CD4-positive, alpha-beta T cell (primary cell): ENCODE results near the gene ACAD9. TPM values are rescaled to one million over a fixed set of nuclear protein-coding genes. Genes with fewer than 3 reads are reported as not detected.

ENCODE experiments used
- ATAC-seq: fragments of 200-7000 bp; cut with Tn5 transposase; one replicate; pipeline ENCODE4 v1.10.0; 2022; ENCODE audit warnings: mild to moderate bottlenecking; ENCODE audit not compliant: poor library complexity
- CTCF ChIA-PET: fragments of 350-600 bp; sonication (Branson Sonifier 250); formaldehyde crosslinking; loops from one replicate; lab custom pipeline; 2021; ENCODE audit warnings: antibody characterized with exemption, inconsistent platforms; lab: Charles Lee
- POLR2A ChIA-PET: fragments of 350-600 bp; sonication (Branson Sonifier 250); formaldehyde crosslinking; loops from one replicate; lab custom pipeline; 2021; ENCODE audit warnings: antibody characterized with exemption, inconsistent platforms; lab: Charles Lee
- DNase-seq, 14 experiments: peaks; one replicate each; pipeline ENCODE4 v3.0.0-alpha.2; 2013 to 2020; ENCODE audit warnings: mixed read lengths in 2 of 14
- H3K27ac ChIP-seq, 2 donors: one replicate each; pipeline versions ENCODE4 v1.5.1 to v1.7.0; 2013; ENCODE audit warnings: low read length in 2 of 2, low read depth in 1 of 2, mild to moderate bottlenecking in 1 of 2
- H3K27me3 ChIP-seq, 2 experiments: 1 replicate in 1 of 2; 2 replicates in 1 of 2; pipeline versions ENCODE4 v1.6.1 to v1.7.0; 2013; ENCODE audit warnings: low read length in 2 of 2, control low read depth in 1 of 2, mild to moderate bottlenecking in 1 of 2, moderate library complexity in 1 of 2; ENCODE audit not compliant: insufficient read depth in 2 of 2, control insufficient read depth in 1 of 2
- H3K36me3 ChIP-seq: one replicate; pipeline ENCODE4 v1.6.1; 2013; ENCODE audit warnings: low read length, control low read depth; ENCODE audit not compliant: insufficient read depth
- H3K4me1 ChIP-seq: one replicate; pipeline ENCODE4 v1.6.1; 2013; ENCODE audit warnings: low read length, control low read depth; ENCODE audit not compliant: insufficient read depth
- H3K4me3 ChIP-seq: one replicate; pipeline ENCODE4 v1.5.1; 2013; ENCODE audit warnings: mild to moderate bottlenecking, low read length, moderate library complexity
- H3K9me3 ChIP-seq, 2 experiments: 1 replicate in 1 of 2; 2 replicates in 1 of 2; pipeline versions ENCODE4 v1.6.1 to v1.7.0; 2013; ENCODE audit warnings: low read length in 2 of 2, mild to moderate bottlenecking in 2 of 2, control low read depth in 1 of 2, moderate library complexity in 1 of 2; ENCODE audit not compliant: control insufficient read depth in 1 of 2, insufficient read depth in 1 of 2
- H3K27ac Mint-ChIP-seq: one replicate; pipeline ENCODE4 v1.8.0; 2020; ENCODE audit warnings: mixed read lengths
- H3K27me3 Mint-ChIP-seq: one replicate; pipeline ENCODE4 v1.8.0; 2021; ENCODE audit warnings: mixed read lengths
- H3K36me3 Mint-ChIP-seq: one replicate; pipeline ENCODE4 v1.8.0; 2021; ENCODE audit warnings: low read depth, mixed read lengths
- H3K4me1 Mint-ChIP-seq: one replicate; pipeline ENCODE4 v1.8.0; 2021; ENCODE audit warnings: low read depth, mixed read lengths
- H3K4me3 Mint-ChIP-seq: one replicate; pipeline ENCODE4 v1.8.0; 2020; ENCODE audit warnings: mild to moderate bottlenecking, mixed read lengths
- H3K9me3 Mint-ChIP-seq: one replicate; pipeline ENCODE4 v1.8.0; 2020; ENCODE audit warnings: mixed read lengths
- CTCF ChIP-seq: fragments of 200-600 bp; IDR thresholded peaks from one replicate; pipeline ENCODE4 v1.8.0; 2022; ENCODE audit warnings: antibody characterized with exemption, mild to moderate bottlenecking
- intact Hi-C, 2 experiments: fragments of 100-400 bp; cut with DNase I in 1 of 2; cut with micrococcal nuclease in 1 of 2; formaldehyde crosslinking; loops; one replicate each; pipeline versions ENCODE4 v1.15.1 to v1.9.0; 2023 to 2025; cut with DNase I, micrococcal nuclease
- total RNA-seq, 174 experiments: library from RNA in 2 of 174; stranded (reverse) in 2 of 174; gene quantifications; one replicate each; pipeline ENCODE4 v1.2.3 and lab custom pipeline; 2021 to 2026

The ACAD9 gene
- total RNA-seq, 2 experiments from 2014 or later = 64.8 to 71.6 TPM

GRCh38 chr3:128903501-128903900 lies 24.1 kb downstream of the ACAD9 start:
- no peak for TF ChIP-seq CTCF
- Histone ChIP-seq H3K4me1 (no peaks in the 10 kb centered on the region), H3K27me3 (no peaks in the 10 kb centered on the region), H3K9me3 (no peaks in the 10 kb centered on the region), H3K4me3 (no peak overlapping the region), H3K36me3 (peaks cover 94% of the 10 kb centered on the region), H3K27ac (no peak overlapping the region)
- Mint-ChIP-seq H3K4me1 (no peaks in the 10 kb centered on the region), H3K4me3 (no peak overlapping the region), H3K27me3 (no peaks in the 10 kb centered on the region), H3K36me3 (peaks cover 78% of the 10 kb centered on the region), H3K9me3 (no peaks in the 10 kb centered on the region), H3K27ac (no peak overlapping the region)
- DNase-seq = no peak
- no peak for ATAC-seq
- POLR2A ChIA-PET = no interaction called here
- intact Hi-C loops = no loop called here
- CTCF ChIA-PET = no interaction called here

- Histone ChIP-seq H3K9me3 (no peaks in the 10 kb centered on the region), H3K4me3 (no peak overlapping the region), H3K27ac (no peak overlapping the region), H3K27me3 (no peaks in the 10 kb centered on the region), H3K36me3 (peaks cover 91% of the 10 kb centered on the region), H3K4me1 (no peaks in the 10 kb centered on the region)
- no peaks in the 10 kb centered on the region for H3K9me3 Mint-ChIP-seq
- H3K27me3 Mint-ChIP-seq = no peaks in the 10 kb centered on the region
- POLR2A ChIA-PET = interaction anchor here (0.7 kb wide), 1 partner anchor 536 kb away, joined by 3 read pairs; no protein-coding TSS in a partner anchor
- H3K36me3 Mint-ChIP-seq = peaks cover 59% of the 10 kb centered on the region
- H3K4me3 Mint-ChIP-seq = no peak overlapping the region
- intact Hi-C loops = no loop called here
- no peak for ATAC-seq
- no peak for DNase-seq
- no peaks in the 10 kb centered on the region for H3K4me1 Mint-ChIP-seq
- H3K27ac Mint-ChIP-seq = no peak overlapping the region
- no peak for TF ChIP-seq CTCF
- CTCF ChIA-PET = no interaction called here
Measured at GRCh38 chr3:128906031-128906803, 26.8 kb downstream of the ACAD9 start.

GRCh38 chr3:128906804-128907525 lies 27.5 kb downstream of the ACAD9 start:
- no peak overlapping the region for H3K27ac ChIP-seq
- H3K36me3 ChIP-seq = peaks cover 86% of the 10 kb centered on the region
- H3K4me1 ChIP-seq = no peaks in the 10 kb centered on the region
- Mint-ChIP-seq H3K4me3 (no peak overlapping the region), H3K4me1 (no peaks in the 10 kb centered on the region), H3K27ac (no peak overlapping the region), H3K27me3 (no peaks in the 10 kb centered on the region), H3K36me3 (peaks cover 58% of the 10 kb centered on the region), H3K9me3 (no peaks in the 10 kb centered on the region)
- no peak for TF ChIP-seq CTCF
- POLR2A ChIA-PET = no interaction called here
- H3K4me3 ChIP-seq = no peak overlapping the region
- no peak for ATAC-seq
- H3K27me3 ChIP-seq = no peaks in the 10 kb centered on the region
- CTCF ChIA-PET = no interaction called here
- no peaks in the 10 kb centered on the region for H3K9me3 ChIP-seq
- no peak for DNase-seq
- intact Hi-C loops = no loop called here
